SIG-M5 treated with dmso at 0.1 percent for 504 hours (cell line): ENCODE data around the gene TTC14.

Experiments
- DNase-seq: peaks from one replicate; lab custom pipeline; 2025; ENCODE audit not compliant: unreplicated experiment; lab: John Stamatoyannopoulos, UW

TTC14 gene

GRCh38 chr3:180631317-180631716 is 29.4 kb downstream of the TTC14 start:
- no peak for DNase-seq

- no peak for DNase-seq
These were observed 31.8 kb downstream of the TTC14 start for GRCh38 chr3:180633722-180634121.

- DNase-seq = no peak
These were observed 39.0 kb downstream of the TTC14 start for GRCh38 chr3:180640987-180641386.

GRCh38 chr3:180646187-180646790 is 44.3 kb downstream of the TTC14 start:
- DNase-seq = peak; percentile 3

- DNase-seq = no peak
These were observed 54.4 kb downstream of the TTC14 start for GRCh38 chr3:180656406-180656805.

GRCh38 chr3:180657094-180657493 is 55.1 kb downstream of the TTC14 start:
- DNase-seq = no peak
